AG09309 (cell line): ENCODE results near the gene HSP90AB1.

Experiments used
- DNase-seq: peaks from one replicate; pipeline ENCODE4 v3.0.0-alpha.2; 2010; ENCODE audit warnings: low read depth
- H3K4me3 ChIP-seq: 2 replicates; pipeline ENCODE4 v1.5.1; 2011; ENCODE audit warnings: mild to moderate bottlenecking, low read depth, low read length, moderate library complexity; ENCODE audit not compliant: control insufficient read depth
- CTCF ChIP-seq: IDR thresholded peaks from 2 replicates; pipeline ENCODE4 v1.5.1; 2011; ENCODE audit warnings: mild to moderate bottlenecking, low read depth, low read length, inconsistent platforms; ENCODE audit not compliant: insufficient read depth, control insufficient read depth; ENCODE audit errors: missing control alignments

HSP90AB1 gene

GRCh38 chr6:44260451-44261297 lies 13.8 kb downstream of the HSP90AB1 start:
- no peak for DNase-seq
- no peak overlapping the region for H3K4me3 ChIP-seq
- no peak for TF ChIP-seq CTCF

GRCh38 chr6:44261581-44261980 lies 14.7 kb downstream of the HSP90AB1 start:
- TF ChIP-seq CTCF: no peak
- DNase-seq: no peak
- H3K4me3 ChIP-seq: no peak overlapping the region

DNA sequence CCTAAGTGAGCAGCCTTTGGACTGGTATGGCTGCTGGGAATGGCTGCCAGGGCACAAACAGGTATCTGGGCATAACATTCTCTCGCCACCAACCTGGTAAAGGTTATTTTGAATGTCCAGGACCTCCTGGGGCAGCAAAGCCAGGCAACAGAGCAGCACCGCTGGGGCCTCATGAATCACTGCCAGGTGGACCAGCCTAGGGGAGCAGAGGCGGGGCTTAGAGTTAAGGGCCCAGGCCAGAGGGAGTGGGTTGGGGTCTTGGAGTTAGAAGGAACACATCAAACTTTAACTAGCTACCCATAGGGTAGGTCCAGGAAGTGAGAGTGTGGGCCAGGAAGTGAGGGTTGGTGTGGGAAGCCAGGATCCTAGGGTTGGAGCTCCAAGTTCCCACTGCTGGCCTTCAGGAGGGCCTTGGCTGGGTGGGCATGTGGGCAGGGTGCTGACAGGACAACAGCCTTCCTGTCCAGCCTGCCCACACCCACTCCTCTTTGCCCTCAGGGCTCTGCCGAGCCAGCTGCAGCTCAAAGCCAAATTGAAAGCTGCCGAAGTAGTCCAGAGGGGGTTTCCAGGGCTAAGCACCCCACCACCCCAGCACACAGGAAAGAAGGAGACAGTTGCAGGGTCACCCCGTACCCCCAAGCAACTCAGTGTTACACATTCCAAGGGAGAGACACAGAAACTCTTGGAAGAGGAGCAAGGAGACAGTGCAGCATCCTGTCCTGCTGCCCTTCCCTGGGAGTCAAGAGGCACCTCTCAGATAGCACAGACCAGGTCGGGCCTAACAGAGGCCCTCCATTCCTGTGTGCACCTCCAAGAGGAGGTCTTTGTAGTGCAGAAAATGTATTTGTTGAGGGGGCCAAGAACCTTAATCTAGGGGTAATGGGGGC lies 15.8 kb downstream of the HSP90AB1 start:
- H3K4me3 ChIP-seq: peak overlapping the region; percentile 93; the same call in 1 of the 2 replicates
- TF ChIP-seq CTCF: no peak
- no peak for DNase-seq

GRCh38 chr6:44263354-44264100 lies 16.6 kb downstream of the HSP90AB1 start:
- no peak for DNase-seq
- H3K4me3 ChIP-seq: peak overlapping the region; percentile 93
- TF ChIP-seq CTCF: no peak

- peak overlapping the region; percentile 93 for H3K4me3 ChIP-seq
- no peak for DNase-seq
- TF ChIP-seq CTCF: no peak
Measured at GRCh38 chr6:44264154-44265006, 17.5 kb downstream of the HSP90AB1 start.
